WERI-Rb-1 (cell line): ENCODE measurements around the gene EEIG1.

Source experiments
- DNase-seq: peaks from one replicate; pipeline ENCODE4 v3.0.0-alpha.2; 2020
- H3K27ac ChIP-seq: fragments of 250-450 bp; sonication (Bioruptor Pico); 2 replicates; pipeline ENCODE4 v1.5.1; 2020; ENCODE audit warnings: mild to moderate bottlenecking, moderate library complexity
- H3K27me3 ChIP-seq: fragments of 250-450 bp; sonication (Bioruptor Pico); 2 replicates; pipeline ENCODE4 v1.5.1; 2021; ENCODE audit warnings: mild to moderate bottlenecking, low read depth, moderate library complexity; ENCODE audit not compliant: insufficient read depth, severe bottlenecking
- H3K36me3 ChIP-seq: fragments of 250-450 bp; sonication (Bioruptor Pico); 2 replicates; pipeline ENCODE4 v1.5.1; 2020; ENCODE audit warnings: mild to moderate bottlenecking, moderate library complexity
- H3K4me3 ChIP-seq: 2 replicates; pipeline ENCODE4 v1.5.1; 2011; ENCODE audit warnings: low read depth, mild to moderate bottlenecking, control low read depth, low read length
- H3K9me3 ChIP-seq: fragments of 250-450 bp; sonication (Bioruptor Pico); 2 replicates; pipeline ENCODE4 v1.5.1; 2021; ENCODE audit warnings: mild to moderate bottlenecking, moderate library complexity; ENCODE audit not compliant: severe bottlenecking
- CTCF ChIP-seq: IDR thresholded peaks from 2 replicates; pipeline ENCODE4 v1.5.1; 2011; ENCODE audit warnings: low read depth, mild to moderate bottlenecking, control low read depth, inconsistent platforms, low read length

EEIG1 gene

GRCh38 chr9:128005923-128006322 lies 25.1 kb upstream of the EEIG1 start:
- no peaks in the 10 kb centered on the region for H3K27me3 ChIP-seq
- peaks cover 28% of the 10 kb centered on the region for H3K9me3 ChIP-seq
- H3K4me3 ChIP-seq: no peak overlapping the region
- H3K27ac ChIP-seq: peak overlapping the region; percentile 21
- no peak for TF ChIP-seq CTCF
- H3K36me3 ChIP-seq: no peaks in the 10 kb centered on the region; the same call in 1 of the 2 replicates
- peak; percentile 82 for DNase-seq

- H3K36me3 ChIP-seq: no peaks in the 10 kb centered on the region
- H3K27me3 ChIP-seq: no peaks in the 10 kb centered on the region
- H3K9me3 ChIP-seq: peaks cover 22% of the 10 kb centered on the region
- DNase-seq: no peak
- TF ChIP-seq CTCF: no peak
- no peak overlapping the region for H3K4me3 ChIP-seq
- H3K27ac ChIP-seq: no peak overlapping the region
Measured at GRCh38 chr9:128003966-128004604, 23.3 kb upstream of the EEIG1 start.

- Histone ChIP-seq H3K9me3 (peaks cover 10% of the 10 kb centered on the region), H3K27ac (no peak overlapping the region), H3K4me3 (no peak overlapping the region), H3K36me3 (no peaks in the 10 kb centered on the region), H3K27me3 (no peaks in the 10 kb centered on the region)
- no peak for TF ChIP-seq CTCF
- no peak for DNase-seq
Measured at GRCh38 chr9:128002959-128003358, 22.2 kb upstream of the EEIG1 start.

GRCh38 chr9:128001779-128002298 lies 21.1 kb upstream of the EEIG1 start:
- no peak overlapping the region for H3K27ac ChIP-seq
- H3K36me3 ChIP-seq: no peaks in the 10 kb centered on the region
- H3K4me3 ChIP-seq: no peak overlapping the region
- no peak for DNase-seq
- no peak for TF ChIP-seq CTCF
- H3K9me3 ChIP-seq: peaks cover 9% of the 10 kb centered on the region
- no peaks in the 10 kb centered on the region for H3K27me3 ChIP-seq

GRCh38 chr9:128001151-128001778 lies 20.5 kb upstream of the EEIG1 start:
- H3K36me3 ChIP-seq: no peaks in the 10 kb centered on the region
- no peaks in the 10 kb centered on the region for H3K27me3 ChIP-seq
- H3K27ac ChIP-seq: no peak overlapping the region
- DNase-seq: no peak
- H3K9me3 ChIP-seq: peaks cover 9% of the 10 kb centered on the region
- TF ChIP-seq CTCF: no peak
- H3K4me3 ChIP-seq: no peak overlapping the region
